HG02571 (cell line): ENCODE results near the gene ABHD5.
"Not testable (repeated sequence)": the region's sequence is repeated elsewhere in the genome, so short reads cannot be mapped to it uniquely, and the experiment has no call there.

Source experiments
- ATAC-seq: cut with Tn5 transposase; IDR thresholded peaks from one replicate; pipeline ENCODE4 v1.9.1; 2021; ENCODE audit warnings: mild to moderate bottlenecking, moderate library complexity; ENCODE audit not compliant: unreplicated experiment

Gene ABHD5

DNA sequence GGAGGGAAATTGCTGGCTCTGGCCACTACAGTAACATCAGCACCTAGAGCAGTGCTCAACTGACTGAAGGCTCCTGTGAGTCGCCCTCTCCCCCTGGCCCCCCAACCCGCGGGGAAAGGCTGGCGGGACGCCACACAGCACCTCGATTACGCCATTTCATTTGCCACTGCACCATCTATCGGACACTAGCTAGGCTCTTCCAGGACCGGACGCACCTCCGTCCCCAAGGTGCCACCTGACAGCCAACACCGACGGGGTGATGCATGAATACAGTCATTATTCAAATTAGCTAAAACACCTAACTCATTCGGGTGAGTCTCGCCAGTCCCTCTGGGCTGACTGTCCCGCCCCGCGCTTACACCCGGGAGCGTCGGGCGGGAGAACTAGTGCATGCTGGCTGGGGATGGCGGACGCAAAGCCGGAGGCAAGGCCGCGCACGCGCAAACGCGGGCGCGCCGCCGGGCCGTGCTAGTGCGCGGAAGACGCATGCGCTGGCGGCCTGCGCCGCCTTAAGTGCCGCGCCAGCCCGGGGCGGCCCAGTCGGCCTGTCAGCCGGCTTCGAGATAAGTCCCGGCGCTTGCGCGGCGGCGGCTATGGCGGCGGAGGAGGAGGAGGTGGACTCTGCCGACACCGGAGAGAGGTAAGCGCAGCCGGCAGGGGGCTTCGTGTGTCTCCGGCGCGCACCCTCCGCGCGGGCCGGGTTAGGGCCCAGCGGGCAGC is at the start of gene ABHD5:
Gene ABHD5, plus strand, starts transcription at position 539 of the 720 bp plus-strand sequence. Its CDS starts 55 bp downstream, at position 594.
- ATAC-seq: peak; percentile 85

DNA sequence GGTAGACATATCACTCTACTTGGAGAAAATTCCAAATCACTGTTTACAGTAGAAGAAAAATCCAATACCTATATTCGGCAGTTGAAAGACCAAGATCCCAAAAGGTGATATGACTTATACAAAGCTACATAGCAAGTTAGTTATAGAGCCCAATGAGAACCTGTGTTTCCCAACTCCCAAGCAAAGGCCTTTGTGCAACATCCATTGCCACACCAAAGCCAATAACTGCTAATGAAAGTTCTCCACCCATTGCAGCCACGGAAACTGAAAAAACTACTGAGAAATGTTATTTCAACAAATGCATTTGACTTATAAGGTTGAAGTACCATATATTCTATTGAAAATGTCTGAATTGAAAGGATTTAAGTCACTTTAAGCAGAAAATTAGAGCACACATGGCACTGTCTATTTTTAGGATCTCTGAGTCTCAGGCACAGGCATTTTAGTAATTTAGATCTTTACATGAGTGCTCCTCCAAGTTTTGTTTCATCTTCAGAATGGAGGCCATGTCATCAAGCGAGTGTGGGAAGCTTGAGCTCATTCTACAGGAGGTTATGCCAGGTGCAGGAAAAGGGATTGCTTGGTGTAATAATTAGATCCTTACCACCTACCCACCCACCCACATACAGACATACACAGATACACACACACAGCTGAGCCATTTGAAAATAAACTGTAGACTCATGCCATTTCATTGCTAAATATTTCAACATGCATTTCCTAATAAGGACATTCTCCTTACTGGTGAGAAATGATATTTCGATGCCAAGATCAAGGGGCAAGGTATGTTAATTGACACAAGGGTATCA is 49.2 kb upstream of the ABHD5 start:
- no peak for ATAC-seq

GRCh38 chr3:43644443-43644842 is 46.3 kb upstream of the ABHD5 start:
- no peak for ATAC-seq

DNA sequence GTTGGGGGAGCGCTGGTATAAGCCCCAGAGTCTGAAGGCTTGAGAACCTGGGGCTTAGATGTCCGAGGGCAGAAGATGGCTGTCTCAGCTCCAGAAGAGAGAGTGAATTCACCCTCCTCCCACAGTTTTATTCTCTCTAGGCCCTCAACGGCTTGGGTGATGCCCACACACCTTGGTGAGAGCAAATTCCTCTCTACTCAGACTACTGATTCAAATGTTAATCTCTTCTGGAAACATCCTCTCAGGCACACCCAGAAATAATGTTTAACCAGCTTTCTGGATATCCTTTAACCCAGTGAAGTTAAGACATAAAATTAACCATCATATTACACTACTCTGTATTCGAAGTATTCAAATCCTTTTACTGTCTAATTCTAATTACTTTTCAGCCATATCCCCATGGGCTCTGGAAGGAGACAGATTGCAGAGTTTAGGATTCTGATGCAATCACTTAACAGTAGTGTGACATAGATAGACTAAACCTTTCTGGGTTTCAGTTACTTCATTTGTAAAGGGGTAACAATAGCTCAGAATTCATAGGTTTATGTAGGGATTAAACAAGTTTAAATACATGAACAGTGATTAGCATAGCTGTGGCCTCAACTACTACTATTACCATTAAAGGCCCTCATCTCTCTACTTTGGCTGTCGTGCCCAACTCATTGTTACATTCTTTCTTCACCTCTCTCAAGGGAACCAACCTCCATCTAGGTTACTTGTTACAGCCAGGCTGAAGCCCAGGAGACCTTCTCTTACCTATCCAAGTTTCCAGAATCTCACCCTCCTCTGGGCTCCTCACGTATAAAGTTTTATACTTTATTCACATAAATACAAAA is 43.2 kb upstream of the ABHD5 start:
- ATAC-seq: no peak

DNA sequence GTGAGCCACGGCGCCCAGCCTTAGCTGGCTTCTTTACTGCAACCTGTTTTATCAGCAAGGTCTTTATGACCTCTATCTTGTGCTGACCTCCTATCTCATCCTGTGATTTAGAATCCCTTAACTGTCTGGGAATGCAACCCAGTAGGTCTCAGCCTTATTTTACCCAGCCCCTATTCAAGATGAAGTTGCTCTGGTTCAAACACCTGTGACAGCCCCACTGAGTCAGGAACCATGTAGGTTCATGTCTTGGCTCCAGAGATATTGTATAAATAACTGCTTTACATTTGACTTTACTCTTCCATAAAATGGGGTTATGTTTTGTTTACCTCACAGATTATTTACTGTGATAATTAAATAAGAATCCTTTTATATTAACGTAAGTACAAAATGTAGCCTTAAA is 41.8 kb upstream of the ABHD5 start:
- no peak for ATAC-seq

- no peak for ATAC-seq
Observed at GRCh38 chr3:43649365-43649968, 41.3 kb upstream of the ABHD5 start.

- no peak for ATAC-seq
Observed at GRCh38 chr3:43650345-43650744, 40.4 kb upstream of the ABHD5 start.

DNA sequence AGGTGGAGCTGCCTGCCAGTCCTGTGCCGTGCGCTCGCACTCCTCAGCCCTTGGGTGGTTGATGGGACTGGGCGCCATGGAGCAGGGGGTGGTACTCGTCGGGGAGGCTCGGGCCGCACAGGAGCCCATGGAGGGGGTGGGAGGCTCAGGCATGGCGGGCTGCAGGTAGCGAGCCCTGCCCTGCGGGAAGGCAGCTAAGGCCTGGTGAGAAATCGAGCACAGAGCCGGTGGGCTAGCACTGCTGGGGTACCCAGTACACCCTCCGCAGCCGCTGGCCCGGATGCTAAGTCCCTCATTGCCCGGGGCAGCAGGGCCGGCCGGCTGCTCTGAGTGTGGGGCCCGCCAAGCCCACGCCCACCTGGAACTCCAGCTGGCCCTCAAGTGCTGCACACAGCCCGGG is 34.3 kb upstream of the ABHD5 start:
- not testable (repeated sequence) for ATAC-seq

DNA sequence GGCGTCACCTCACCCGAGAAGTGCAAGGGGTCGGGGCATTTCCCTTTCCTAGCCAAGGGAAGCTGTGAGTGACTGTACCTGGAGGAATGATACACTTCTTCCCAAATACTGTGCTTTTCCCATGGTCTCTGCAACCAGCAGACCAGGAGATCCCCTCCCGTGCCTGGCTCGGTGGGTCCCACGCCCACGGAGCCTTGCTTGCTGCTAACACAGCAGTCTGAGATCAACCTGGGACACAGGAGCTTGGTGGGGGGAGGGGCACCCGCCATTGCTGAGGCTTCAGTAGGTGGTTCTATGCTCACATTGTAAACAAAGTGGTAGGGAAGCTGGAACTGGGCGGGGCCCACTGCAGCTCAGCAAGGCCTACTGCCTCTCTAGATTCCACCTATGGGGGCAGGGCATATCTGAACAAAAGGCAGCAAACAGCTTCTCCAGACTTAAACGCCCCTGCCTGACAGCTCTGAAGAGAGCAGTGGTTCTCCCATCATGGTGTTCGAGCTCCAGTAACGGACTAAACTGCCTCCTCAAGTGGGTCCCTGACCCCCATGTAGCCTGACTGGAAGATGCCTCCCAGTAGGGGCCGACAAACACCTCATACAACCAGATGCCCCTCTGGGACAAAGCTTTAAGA is 31.4 kb upstream of the ABHD5 start:
- ATAC-seq: no peak

- ATAC-seq: not testable (repeated sequence)
Observed at GRCh38 chr3:43661376-43661775, 29.4 kb upstream of the ABHD5 start.

GRCh38 chr3:43665011-43665410 is 25.7 kb upstream of the ABHD5 start:
- ATAC-seq: not testable (repeated sequence)

DNA sequence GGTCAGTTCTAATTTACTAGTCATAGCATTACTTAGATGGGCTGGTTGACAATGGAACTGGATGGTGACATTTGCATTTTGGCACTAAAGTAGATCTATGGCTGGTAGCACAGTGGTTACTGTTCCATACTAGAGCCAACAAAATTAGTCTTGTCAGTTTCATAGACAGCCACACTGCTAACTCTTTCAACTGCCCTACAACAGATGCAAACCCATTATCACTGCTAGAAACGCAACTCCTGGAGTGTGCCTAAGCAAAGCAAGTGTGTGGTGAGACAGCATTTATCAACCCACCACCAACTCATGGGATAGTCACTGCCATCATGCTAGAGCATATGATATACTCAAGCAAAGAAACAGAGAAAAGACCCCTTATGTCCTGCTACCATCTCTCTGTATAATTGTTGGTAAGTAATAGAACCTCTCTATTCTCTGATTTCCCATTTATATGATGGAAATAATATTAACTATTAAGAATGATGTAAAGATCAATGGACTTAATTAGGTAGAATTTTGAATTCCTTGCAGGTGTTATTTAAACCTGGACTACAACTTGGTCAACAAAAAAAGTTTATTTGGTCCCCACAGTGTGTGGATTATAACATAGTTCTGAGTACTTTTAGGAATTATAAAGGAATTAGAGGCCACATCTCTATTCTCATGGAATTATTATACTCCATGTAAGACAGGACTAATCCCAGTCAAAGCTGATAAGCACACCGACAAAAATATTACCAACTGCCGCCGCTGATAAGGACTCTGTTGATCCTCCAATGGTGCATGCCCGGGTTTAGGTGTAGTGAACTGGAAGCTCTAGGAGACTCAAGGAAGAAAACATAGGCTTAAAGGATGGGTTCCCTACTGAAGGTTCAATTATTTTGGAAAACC is 19.9 kb upstream of the ABHD5 start:
- ATAC-seq: no peak

GRCh38 chr3:43674345-43675085 is 16.2 kb upstream of the ABHD5 start:
- no peak for ATAC-seq

DNA sequence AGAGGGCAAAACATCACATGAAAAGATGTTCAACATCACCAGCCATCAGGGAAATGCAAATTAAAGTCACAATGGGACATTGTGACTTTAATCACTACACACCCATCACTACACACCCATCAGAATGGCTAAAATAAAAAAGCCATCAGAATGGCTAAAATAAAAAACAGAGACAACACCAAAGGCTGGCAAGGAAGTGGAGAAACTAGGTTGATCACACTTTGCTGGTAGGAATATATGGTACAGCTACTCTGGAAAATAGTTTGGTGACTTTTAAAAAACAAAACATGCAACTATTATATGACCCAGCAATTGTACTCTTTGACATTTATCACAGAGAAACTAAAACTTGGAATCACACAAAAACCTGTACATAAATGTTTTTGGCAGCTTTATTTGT is 15.1 kb upstream of the ABHD5 start:
- no peak for ATAC-seq

GRCh38 chr3:43676441-43676840 is 14.3 kb upstream of the ABHD5 start:
- ATAC-seq: no peak

DNA sequence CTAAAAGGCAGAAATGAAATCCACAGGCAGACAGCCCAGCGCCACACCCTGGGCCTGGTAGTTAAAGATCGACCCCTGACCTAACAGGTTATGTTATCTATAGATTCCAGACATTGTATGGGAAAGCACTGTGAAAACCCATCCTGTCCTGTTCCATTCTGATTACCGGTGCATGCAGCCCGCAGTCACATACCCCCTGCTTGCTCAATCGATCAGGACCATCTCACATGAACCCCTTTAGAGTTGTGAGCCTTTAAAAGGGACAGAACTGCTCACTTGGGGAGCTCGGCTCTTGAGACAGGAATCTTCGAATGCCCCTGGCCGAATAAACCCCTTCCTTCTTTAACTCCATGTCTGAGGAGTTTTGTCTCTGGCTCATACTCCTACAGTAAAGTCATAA is 12.4 kb upstream of the ABHD5 start:
- not testable (repeated sequence) for ATAC-seq

DNA sequence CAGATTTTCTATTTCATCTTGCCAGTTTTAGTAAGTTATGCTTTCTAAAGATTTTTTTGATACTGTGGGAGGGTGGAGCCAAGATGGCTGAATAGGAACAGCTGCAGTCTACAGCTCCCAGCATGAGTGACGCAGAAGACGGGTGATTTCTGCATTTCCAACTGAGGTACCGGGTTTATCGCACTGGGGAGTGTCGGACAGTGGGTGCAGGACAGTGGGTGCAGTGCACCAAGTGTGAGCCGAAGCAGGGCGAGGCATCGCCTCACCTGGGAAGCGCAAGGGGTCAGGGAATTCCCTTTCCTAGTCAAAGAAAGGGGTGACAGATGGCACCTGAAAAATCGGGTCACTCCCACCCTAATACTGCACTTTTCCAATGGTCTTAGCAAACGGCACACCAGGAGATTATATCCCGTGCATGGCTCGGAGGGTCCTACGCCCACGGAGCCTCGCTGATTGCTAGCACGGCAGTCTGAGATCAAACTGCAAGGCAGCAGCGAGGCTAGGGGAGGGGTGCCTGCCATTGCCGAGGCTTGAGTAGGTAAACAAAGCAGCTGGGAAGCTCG is 11.8 kb upstream of the ABHD5 start:
- ATAC-seq: not testable (repeated sequence)

GRCh38 chr3:43680857-43681256 is 9.9 kb upstream of the ABHD5 start:
- not testable (repeated sequence) for ATAC-seq
